HG03442 (cell line): Measurements from ENCODE around the gene VARS2.
"Not testable (repeated sequence)": the region's sequence is repeated elsewhere in the genome, so short reads cannot be mapped to it uniquely, and the experiment has no call there.

Experiments used
- ATAC-seq: cut with Tn5 transposase; IDR thresholded peaks from one replicate; pipeline ENCODE4 v1.9.1; 2021; ENCODE audit warnings: mild to moderate bottlenecking, moderate library complexity; ENCODE audit not compliant: unreplicated experiment

Gene VARS2

DNA sequence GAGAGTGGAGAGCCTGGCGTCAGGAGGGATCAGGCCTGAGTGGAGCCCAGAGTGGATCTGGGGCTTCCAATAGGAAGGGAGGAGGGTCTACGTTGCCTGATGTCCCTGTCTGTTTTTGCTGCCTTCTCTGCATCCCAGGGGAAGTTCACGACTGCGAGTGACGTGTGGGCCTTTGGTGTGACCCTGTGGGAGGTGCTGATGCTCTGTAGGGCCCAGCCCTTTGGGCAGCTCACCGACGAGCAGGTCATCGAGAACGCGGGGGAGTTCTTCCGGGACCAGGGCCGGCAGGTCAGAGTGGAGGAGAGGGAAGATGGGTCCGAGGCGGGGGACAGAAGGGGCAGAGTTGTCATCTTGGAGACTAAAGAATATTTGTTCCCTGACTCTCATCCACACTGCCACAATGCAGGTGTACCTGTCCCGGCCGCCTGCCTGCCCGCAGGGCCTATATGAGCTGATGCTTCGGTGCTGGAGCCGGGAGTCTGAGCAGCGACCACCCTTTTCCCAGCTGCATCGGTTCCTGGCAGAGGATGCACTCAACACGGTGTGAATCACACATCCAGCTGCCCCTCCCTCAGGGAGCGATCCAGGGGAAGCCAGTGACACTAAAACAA, 15.2 kb upstream of the VARS2 start:
- ATAC-seq = no peak

DNA sequence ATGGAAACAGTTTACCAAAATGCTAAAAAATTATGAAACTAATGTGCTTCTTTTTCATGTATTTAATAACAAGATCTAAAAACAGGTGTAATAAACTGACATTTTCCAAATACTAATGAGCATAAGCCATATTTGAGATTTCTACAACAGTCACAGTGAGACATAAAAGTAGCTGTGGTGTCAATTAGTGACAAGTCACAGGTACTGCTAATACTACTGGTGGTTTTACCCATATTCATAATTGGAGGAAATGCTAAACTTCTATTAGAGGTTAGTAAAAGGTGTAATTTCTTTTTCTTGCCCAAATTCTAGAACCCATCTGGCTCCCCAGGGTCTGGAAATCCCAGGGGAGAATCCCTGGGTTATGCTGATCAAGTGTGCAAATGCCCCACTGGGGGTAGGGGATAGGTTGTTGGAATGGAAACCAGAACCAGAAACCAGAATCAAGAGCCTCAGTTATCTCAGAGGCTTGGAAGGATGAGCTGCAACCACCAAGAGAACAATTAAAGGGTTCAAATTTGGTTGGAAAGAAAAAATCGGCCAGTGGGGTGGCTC, 13.1 kb upstream of the VARS2 start:
- ATAC-seq = no peak

DNA sequence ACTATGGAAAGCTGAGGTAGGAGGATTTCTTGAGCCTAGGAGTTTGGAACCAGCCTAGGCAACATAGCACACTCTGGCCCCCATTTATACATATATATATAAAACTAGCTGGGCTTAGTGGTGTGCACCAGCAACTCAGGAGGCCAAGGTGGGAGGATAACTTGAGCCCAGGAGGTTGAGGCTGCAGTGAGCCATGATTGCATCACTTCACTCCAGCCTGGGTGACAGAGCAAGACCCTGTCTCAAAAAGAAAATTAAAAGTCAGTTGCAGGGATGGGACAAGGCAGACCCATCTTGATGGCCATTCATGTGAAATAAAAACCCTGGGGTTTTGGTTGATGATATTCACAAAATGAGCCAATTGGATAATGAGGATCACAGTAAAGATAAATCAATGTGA, 12.6 kb upstream of the VARS2 start:
- ATAC-seq = no peak

DNA sequence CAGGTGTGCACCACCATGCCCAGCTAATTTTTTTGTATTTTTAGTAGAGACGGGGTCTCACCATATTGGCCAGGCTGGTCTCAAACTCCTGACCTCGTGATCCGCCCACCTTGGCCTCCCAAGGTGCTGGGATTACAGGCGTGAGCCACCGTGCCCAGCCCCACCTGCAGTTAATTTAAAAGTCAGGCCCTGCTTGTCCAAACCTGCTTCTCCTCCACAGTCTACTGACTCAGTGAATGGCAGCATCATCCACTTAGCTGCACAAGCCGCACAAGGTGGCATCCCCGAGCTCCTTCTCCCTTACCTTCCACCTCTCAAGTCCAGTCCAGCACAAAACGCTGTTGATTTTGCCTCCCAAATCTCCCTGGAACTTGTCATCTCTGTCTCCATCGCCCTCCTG, 11.8 kb upstream of the VARS2 start:
- not testable (repeated sequence) for ATAC-seq

DNA sequence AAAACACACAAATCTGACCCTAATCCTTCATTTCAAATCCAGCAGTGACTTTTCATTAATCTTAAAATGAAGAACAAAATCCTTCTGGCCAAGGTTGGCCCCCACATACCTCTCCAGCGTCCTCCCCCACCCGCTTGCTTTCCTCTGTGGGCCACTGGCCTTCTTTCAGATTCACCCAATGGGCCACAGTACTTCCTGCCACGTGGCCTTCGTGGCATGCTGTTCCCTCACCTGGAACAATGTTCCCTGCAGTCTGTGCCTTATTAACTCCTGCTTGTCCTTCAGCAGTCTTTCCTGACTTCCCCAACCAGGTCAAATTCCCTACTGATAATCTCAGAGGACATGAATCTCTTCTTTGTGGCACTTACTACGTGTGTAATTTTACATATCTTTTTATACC, 11.3 kb upstream of the VARS2 start:
- no peak for ATAC-seq

DNA sequence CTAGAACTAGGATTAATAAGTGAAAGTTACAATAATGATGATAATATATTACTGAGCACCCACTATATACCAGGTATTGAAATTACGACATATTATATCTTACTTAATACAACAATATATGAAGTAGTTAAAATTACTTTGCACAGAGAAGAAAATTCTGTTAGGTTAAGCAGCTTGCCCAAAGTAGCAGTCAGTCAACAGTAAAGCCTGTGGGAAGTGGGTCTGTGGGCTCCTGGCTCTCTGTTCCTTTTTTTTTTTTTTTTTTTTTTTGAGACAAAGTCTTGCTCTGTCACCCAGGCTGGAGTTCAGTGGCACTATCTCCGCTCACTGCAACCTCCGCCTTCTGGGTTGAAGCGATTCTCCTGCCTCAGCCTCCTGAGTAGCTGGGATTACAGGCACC, 10.8 kb upstream of the VARS2 start:
- no peak for ATAC-seq

DNA sequence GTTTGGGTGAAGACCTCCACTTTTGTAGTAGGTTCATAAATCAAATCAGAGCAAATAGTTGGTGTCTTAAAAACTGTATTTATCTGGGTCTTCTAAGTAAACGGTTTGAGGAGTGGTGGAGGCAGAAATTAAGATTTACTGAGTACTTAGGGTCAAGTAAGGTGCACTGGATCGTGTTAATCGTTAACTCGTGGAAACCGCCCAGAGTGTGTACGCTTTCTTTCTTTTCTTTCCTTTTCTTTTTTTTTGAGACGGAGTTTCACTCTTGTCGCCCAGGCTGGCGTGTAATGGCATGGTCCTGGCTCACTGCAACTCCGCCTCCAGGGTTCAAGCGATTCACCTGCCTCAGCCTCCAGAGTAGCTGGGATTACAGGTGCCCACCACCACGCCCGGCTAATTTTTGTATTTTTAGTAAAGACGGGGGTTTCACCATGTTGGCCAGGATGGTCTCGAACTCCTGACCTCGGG, 6.7 kb upstream of the VARS2 start:
- ATAC-seq = not testable (repeated sequence)

DNA sequence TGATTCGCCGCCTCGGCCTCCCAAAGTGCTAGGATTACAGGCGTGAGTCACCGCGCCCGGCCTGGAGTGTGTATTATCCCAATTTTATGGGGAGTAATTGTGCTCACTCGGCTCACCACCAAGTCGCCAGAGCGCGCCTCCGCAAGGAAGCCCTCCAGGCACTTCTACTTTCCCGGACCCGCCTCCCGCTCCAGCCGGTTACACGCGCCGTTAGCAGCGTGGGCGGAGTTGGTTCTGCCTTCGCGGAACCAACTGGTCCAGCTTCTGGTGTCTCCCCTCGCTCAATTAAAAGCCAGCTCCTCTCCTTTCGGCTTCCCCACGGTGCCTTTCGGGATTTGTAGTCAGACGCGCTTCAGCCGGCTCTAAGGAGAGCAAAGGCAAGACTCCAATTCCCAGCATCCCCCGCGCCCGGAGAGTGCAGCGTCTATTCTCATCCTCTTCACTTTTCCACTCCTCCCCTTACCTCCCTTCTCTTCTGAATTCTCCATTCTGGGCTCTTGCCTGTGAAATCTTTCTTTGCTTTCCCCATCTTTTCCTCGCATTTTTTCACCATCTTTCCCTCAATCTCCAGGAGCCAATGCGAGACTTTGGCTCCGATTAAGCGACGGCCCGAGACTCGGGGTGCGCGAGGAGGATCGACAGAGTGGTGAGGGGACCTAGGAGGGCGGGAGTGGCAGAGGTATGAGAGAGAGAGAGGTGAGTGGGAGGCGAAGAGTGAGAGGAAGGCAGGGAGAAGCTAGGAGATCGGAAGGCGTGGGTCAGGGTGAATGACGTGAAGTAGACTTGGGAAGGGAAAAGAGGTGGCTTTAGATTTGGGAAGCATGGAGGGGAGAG, 6.1 kb upstream of the VARS2 start, which contains the start of gene GTF2H4:
TSS of gene GTF2H4 (plus strand) at position 450 of the 834 bp plus-strand sequence.
- peak; percentile 96 for ATAC-seq

DNA sequence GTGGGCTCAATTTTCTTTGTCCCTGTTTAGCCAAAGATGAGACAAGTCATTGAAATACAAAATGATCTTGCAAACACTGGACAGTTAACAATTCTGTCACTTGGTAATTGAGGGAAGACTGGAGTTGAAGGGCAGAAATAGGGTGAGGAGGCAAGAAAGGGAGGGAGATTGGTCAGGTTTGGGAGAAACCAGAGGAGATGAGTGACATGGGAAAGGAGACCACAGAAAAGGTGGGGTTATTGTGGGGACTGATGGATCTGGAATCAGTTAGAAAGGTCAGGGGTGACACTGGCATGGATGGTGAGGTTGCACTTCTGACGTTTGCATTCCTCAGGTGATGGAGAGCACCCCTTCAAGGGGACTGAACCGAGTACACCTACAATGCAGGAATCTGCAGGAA, 5.3 kb upstream of the VARS2 start:
- ATAC-seq = no peak

DNA sequence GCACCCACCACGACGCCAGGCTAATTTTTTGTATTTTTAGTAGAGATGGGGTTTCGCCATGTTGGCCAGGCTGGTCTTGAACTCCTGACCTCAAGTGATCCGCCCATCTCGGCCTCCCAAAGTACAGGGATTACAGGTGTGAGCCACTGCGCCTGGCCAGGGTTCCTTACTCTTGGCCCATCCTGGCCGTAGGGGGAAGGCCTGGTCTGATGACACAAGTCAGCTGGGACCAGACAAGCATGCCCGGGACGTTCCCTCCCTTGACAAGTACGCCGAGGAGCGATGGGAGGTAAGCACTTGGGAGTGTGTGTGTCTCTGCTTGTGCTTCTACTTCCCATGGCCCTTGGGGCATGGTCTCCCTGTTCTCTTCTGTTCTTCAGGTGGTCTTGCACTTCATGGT, 3.6 kb upstream of the VARS2 start:
- ATAC-seq = not testable (repeated sequence)

DNA sequence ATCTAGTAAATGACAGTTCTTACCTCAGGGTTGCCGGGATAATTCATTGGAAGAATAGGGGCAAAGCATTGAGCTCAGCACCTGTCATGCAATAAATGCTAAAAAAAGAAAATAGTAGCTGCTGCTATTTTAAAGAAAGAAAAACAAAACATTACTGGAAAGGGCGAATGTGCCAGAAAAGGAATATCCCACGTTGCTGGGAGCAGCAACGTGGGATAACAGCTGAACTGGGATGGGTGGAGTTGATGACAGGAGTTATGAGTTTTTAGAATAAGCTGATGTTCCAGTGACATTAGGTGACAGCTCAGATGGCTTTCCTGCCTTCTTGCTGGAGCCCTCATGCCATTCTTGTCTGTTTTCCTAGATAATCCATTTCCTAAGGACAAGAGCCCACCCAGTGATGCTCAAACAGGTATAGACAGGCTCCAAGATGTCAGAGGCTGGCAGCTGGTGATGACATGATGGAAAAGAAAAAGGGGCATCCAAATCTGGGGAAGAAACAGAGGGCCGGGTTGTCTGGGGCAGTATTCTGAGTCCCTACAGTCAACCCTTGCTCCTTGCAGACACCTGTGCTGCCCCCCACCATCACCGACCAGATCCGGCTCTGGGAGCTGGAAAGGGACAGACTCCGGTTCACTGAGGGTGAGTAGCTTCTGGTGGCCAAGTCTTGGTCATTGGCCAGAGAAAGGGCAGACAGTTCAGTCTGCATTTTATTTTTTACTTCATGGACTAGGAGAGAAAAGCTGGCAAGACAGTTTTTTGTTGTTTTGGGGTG, 1.1 kb upstream of the VARS2 start:
- no peak for ATAC-seq

DNA sequence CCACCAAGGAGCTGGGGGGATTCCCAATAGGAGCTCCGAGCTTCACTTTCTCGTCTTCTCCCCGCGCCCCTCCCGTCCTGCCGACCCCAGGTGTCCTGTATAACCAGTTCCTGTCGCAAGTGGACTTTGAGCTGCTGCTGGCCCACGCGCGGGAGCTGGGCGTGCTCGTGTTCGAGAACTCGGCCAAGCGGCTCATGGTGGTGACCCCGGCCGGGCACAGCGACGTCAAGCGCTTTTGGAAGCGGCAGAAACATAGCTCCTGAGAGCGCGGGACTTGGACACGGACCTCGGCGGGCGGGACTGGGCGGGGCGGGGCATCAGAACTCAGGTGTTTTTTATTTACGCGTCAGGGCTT, 340 bp upstream of the VARS2 start:
- ATAC-seq = peak; percentile 7

DNA sequence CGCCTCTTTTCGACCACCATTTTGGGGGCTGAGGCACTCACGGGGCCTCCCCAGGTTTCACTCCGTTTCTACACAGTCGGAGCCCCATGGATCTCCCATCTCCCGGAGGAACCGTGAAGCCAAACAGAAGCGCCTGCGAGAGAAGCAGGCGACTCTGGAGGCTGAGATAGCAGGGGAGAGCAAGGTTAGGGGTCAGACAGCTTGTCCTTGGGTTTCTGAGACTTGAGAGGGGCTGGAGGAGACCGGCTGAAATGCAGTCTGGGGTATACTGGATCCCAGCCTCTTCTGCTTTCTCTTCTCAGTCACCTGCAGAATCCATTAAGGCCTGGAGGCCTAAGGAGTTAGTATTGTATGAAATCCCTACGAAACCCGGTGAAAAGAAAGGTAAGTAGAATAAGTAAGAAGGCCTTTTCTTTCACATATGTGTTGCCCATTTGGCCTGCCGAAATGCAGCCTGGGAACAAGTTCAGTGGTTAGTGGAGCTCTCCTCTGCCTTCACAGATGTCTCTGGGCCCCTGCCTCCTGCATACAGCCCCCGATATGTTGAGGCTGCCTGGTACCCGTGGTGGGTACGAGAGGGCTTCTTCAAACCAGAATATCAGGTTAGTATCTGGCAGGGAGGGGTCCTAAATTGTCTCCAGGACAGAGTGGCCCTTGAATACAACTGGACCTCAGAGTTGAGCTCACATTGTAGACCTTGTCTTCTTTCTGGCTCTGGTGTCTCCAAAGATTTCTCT, 984 bp downstream of the VARS2 start:
- no peak for ATAC-seq

DNA sequence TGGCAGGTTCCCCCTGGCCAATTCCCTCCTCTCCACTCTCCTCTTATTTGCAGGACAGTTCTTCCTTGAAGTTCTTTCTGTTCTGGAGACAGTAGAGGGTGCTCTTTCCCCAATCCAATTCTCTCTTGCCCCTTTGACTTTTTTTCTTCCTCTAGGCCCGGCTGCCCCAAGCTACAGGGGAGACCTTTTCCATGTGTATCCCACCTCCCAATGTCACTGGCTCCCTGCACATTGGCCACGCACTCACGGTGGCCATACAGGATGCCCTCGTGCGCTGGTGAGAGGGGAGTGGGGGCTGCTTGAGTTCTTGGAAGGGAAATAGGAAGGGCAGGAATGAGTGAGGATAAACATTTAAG, 1.5 kb downstream of the VARS2 start:
- no peak for ATAC-seq

DNA sequence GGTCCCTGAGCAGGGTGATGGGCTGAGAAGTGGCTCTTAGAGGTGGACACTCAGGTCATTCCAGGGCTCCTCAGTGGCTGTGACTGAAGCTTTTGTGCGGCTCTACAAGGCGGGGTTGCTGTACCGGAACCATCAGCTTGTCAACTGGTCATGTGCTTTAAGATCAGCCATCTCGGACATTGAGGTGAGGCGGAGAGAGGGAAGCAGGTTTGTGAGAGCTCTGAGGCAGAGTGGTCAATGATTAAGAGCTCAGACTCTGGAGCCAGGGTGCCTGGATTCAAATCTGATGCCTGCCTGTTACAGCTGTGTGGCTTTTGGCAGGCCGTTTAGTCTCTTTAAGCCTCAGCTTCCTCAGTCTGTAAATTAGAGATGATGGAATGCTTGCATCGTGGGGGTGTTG, 3.0 kb downstream of the VARS2 start:
- ATAC-seq = no peak

DNA sequence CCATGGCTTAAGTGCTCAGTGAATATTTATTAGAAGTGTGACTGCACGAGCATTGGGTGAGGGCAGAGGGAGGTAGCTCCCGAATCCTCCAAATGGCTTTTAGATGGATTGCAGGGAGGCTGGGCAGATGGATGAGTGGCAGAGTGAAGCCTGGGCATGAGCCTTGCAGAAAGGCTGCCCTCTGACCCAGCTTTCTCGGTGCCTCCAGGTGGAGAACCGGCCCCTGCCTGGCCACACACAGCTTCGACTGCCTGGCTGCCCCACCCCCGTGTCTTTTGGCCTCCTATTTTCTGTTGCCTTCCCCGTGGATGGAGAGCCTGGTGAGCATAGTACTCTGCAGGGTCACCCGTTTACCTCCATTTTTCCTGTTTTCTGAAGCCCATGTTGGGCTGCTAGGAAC, 3.4 kb downstream of the VARS2 start:
- ATAC-seq = no peak

DNA sequence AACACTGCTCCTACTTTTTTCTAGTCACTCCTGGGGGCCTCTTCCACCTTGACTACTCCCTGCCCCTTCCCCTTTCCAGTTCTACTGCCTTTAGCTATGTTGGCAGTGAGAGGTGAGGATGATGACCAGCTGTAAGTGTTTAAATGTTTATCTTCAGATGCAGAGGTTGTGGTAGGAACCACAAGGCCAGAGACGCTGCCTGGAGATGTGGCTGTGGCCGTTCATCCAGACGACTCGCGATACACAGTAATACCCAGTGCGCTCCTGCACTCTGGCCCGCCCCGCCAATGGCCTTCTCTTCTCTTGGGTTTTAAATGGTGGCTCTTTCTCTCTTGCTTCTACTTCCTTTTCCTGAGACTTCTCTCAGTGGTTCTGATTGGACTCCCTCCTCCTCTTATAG, 4.6 kb downstream of the VARS2 start:
- ATAC-seq = no peak

DNA sequence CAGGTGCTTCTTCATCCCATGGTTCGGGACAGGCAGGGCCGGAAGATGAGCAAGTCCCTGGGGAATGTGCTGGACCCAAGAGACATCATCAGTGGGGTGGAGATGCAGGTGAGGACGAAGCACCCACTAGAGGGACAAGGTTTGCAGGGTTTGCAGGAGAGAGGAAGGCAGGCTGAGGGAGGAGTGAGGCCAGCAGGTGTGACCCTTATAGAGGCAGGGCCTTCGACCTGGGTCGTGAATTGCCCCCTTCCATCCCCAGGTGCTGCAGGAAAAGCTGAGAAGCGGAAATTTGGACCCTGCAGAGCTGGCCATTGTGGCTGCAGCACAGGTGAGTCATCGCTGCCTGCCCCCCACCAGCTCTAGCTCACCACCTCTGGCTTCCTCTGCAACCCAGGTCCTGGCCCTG, 8.4 kb downstream of the VARS2 start:
- ATAC-seq = no peak

DNA sequence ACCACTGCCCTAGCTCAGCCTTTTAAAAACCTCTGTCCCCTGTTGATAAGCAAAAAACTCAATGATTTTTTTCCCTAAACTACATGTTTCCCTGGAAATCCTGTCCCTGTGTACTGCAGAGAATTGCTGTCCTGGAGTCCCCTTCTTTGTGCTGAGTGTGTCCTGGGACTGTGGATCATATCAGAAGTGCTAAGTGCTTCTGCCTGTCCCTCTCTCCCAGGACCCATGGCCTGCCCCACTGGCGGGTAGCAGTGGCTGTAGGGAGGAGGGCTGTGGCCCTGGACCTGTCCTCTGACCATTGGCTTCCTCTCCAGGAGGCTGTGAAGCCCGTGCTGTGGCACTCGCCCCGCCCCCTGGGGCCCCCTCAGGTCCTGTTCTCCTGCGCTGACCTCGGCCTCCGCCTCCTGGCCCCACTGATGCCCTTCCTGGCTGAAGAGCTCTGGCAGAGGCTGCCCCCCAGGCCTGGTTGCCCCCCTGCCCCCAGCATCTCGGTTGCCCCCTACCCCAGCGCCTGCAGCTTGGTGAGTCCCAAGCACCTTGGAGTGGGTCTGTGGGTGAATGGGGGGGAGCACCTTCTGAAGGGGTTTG, 10.1 kb downstream of the VARS2 start:
- not testable (repeated sequence) for ATAC-seq

DNA sequence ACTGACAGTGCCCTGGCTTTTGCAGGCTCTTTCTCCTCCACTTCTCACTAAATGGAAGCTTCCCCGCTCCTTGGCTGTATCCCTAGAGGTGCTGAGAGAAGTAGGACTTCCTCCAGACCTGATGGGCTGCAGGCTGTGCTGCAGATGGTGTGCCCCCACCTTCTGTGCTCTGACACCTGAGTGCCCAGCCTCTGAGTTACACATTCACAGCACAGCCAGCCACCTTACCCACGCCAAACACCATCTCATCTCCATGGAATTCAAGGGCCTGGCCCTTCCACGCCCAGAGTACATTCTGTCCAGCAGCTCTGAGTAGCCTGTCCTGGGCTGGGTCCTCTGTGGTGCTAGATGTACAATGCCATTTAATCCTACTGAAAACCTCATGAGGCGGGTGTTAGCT, 12.6 kb downstream of the VARS2 start:
- no peak for ATAC-seq
